DMS114 treated with DMSO at 0.1 percent for 48 hours (cell line): ENCODE data around the gene ERCC1.
A peak's percentile ranks its signal among the peaks of the same experiment; 100 is the strongest.
"Not testable (repeated sequence)": the region's sequence is repeated elsewhere in the genome, so short reads cannot be mapped to it uniquely, and the experiment has no call there.

Experiments used
- DNase-seq: peaks from one replicate; lab custom pipeline; 2025; ENCODE audit not compliant: unreplicated experiment; lab: John Stamatoyannopoulos, UW

The ERCC1 gene

DNA sequence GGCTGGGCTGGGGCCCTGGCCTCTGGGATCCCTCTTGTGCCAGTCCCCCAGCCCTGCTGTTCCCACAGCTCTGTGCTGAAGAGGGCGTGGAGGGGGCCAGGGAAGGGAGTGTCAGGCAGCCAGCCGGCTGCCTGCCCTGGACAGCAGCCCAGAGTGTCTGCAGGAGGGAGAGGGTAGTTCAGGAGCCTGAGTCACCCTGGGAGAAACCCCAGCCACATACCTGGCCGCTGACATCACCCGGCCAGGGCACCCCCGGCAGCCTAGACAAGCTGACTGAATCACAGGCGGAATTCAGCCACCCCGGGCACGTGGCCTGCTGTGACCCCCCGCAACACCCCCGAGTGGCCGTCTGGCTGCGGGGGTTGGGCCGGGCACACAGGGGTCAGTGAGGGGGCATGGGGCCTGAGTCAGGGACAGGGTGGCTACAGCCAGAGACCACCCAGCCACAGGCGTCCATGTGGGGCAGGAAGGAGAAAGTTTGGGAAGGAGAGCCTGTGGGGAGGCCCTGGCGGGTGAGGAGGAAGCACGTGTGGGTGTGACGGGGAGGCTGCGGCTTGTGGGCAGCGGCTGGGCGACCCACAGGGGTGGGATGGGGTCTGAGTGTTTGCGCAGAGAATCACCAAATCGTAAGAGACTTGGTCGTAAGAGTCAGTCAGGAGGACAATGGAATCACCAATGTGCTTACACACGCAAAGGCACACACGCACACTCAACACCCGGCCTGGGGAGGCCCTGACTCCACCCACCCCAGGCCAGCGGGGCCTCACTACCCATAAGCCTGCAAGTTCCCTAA lies 32.2 kb upstream of the ERCC1 start:
- DNase-seq, result no peak

- DNase-seq, result no peak
These were observed 28.2 kb upstream of the ERCC1 start for GRCh38 chr19:45451850-45452387.

GRCh38 chr19:45451131-45451849 lies 27.6 kb upstream of the ERCC1 start:
- no peak for DNase-seq

GRCh38 chr19:45450012-45450333 lies 26.3 kb upstream of the ERCC1 start:
- DNase-seq, result no peak

- DNase-seq, result no peak
These were observed 25.2 kb upstream of the ERCC1 start for GRCh38 chr19:45448887-45449299.

DNA sequence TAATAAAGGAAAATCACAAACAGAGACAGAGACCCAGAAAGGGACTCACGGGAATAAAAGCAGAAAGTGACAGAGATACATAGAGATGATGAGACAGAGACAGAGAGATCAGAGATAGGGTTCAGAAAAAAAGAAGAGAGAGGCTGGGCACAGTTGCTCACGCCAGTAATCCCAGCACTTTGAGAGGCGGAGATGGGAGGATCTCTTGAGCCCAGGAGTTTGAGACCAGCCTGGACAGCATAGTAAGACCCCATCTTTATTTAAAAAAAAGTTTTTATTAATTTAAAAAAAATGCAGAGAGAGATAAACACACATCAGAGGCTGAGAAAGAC lies 24.7 kb upstream of the ERCC1 start:
- no peak for DNase-seq

- DNase-seq, result no peak
These were observed 23.2 kb upstream of the ERCC1 start for GRCh38 chr19:45446944-45447343.

DNA sequence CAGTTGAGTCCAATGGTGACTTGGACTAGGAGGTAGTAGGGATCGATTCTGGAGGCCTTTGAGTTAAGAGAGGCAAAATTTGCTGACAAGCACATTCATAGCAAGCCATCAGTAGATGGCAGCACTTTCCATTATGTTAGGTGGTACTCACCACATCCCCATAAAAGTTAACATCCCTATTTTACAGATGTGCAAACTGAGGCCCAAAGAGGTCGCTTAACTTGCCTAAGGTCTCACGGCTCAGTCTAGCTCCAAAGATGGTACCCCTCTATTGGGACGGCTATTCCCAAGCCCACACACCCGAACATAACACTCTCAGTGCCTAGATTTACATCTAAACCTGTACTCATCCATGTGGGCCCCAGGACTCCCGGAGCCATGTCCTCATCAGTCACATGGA lies 22.6 kb upstream of the ERCC1 start:
- DNase-seq, result peak; percentile 19

DNA sequence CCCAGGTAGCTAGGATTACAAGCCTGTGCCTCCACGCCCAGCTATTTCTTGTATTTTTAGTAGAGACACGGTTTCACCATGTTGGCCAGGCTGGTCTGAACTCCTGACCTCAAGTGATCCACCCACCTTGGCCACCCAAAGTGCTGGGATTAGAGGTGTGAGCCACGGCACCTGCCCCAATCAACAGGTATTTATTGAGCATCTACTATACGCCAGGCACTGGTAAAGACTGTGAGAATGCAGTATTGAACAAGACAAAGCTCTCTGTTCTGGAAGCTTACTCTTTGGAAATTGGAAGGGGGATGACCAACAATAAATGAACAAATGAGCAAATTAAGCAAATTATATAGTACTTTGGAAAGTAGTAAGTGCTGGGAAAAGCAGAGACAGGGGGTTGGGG lies 21.4 kb upstream of the ERCC1 start:
- DNase-seq, result no peak

DNA sequence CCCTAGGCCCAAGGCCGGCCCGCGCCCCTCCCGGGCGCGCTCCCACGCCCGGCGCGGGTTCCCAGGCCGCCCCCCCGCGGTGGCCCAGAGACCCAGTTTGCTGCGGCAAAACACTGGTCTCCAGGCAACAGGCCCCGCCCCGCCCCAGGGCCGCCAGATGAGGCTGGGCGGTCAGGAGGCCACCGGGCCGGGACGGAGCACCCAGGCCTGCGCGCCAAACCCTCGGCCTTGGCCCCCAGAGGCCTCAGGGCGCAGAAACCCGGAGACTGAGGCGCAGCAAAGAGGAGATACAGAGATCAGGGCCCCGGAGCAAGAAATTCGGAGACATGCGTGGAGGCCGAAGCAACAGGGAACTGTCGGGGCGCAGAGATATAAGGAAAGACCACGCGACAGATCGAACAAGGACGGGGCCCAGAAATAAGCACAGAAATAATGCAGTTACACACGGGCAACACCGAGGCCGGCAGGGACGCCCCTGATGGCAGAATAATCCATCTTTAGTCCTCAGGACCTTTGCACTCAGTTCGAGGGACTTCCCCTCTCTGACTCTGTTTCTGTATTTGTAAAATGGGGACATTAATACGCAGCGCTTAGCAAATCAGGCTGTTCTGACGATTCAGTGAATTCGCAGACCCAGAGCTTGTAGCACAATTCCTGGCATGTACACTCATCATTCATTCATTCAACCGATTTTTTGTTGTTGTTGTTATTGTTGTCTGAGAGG lies 20.8 kb upstream of the ERCC1 start:
- no peak for DNase-seq

- peak; percentile 64 for DNase-seq
These were observed 20.0 kb upstream of the ERCC1 start for GRCh38 chr19:45443462-45444317.

DNA sequence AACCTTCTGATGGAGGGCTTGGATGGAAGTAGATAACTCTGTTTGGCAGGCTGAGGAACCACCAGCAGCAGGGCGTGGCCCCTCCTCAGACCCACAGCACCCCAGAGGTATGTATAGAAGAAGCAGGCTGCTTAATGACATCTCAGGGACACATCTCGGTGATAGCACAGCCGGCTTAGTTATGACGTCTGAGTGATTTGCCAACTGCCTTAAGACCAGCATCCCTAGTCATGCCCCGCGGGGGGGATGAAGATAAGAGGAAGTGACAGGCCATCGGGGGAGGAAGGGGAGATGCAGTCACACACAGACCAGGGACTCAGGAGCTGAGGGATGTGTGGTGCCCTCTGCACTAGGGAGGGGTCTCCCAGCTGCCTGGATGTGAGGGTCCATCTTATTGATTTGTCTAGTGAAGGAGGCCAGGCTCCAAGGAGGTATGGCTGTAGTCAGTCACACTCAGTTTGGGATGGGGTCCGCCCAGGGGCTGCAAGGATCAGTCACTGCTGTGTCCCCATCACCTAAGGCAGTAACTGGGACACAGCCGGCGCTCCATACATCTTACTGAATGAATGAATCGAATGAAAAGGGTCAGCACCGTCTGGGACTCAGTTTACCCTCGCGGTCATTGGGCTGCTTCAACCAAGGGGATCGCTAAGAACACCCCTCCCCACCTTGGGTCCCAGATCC lies 19.2 kb upstream of the ERCC1 start:
- DNase-seq, result no peak

- DNase-seq, result no peak
These were observed 18.7 kb upstream of the ERCC1 start for GRCh38 chr19:45442408-45442777.

DNA sequence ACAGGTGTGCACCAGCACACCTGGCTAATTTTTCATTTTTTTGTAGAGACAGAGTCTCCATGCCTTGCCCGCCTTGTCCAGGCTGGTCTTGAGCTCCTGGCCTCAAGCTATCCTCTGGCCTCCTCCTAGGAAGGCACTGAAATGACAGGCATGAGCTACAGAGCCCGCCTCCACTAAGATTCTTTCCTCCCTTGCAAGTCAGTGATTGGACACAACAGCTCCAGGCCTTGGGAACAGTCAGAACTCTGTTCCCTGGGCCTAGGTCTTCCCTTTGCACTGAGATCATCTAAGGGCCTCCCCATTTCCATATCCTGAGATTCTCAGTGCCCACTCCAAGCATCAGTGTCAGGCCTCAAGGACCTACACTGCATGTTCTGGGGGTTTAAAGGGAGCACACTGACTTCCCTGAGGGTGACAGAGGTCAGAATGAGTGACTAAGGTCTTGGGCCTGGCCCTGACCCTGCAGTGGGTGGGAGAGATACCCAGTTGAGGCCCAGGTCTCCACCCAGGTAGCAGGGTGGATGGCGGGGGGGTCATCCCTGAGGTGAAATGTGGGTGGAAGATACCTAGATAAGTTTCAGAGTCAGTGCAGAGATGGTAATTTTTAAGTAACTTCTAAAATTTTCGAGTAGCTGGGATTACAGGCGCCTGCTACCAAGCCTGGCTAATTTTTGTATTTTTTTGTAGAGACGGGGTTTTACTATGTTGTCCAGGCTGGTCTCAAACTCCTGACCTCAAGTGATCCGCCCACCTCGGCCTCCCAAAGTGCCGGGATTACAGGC lies 17.3 kb upstream of the ERCC1 start:
- DNase-seq, result no peak

DNA sequence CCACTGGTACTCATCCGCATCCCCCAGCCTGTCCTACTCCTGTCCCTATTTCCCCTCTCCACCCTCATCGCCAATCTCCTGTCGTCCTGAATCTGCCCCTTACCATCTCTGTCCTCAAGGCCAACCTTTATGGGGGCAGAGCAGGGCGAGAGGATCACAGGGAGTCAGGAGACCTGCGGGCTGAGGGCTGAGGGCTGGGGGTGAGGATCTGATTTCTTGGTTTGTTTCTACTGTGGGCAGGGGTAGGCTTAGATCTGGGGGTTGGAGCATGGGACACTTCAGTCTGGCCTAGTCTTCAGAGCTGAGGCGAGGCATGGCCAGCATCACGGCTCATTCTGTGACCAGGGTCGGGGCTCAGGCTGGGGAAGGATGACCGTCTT lies 16.5 kb upstream of the ERCC1 start:
- DNase-seq, result no peak

DNA sequence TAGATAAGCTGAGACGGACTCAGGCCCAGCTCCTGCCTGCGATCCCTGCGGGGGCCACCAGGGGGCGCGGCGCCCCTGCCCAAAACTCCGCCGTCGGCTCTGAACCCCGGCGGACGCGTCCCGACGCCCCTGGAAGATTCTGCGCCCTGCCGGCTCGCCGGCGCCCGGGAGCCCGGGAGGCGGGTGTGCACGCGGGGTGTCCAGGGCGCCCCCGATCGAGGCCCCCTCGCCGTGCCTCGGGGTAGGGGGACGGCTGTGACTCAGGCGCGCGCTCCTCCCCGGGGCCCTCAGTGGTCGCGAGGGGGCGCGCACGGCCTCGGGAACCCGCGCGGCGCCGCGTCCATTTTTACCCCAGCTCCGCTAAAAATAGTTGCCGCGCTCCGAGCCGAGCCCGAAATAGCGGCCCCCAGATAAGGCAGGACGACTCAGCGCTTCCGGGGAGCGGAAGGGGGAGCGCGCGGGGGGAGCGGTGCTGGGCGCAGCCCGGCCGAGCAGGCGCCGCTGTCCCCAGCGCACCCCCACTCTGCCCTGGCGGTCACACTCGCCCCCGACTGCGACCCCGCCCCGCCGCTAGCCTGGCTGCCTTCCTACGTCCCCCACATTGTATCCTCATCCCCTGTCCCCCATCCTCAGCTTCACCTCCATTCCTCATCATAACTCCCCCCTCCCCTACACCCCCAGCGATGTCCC lies 16.0 kb upstream of the ERCC1 start:
- DNase-seq, result peak; percentile 40

- DNase-seq, result no peak
These were observed 15.5 kb upstream of the ERCC1 start for GRCh38 chr19:45439190-45439568.

DNA sequence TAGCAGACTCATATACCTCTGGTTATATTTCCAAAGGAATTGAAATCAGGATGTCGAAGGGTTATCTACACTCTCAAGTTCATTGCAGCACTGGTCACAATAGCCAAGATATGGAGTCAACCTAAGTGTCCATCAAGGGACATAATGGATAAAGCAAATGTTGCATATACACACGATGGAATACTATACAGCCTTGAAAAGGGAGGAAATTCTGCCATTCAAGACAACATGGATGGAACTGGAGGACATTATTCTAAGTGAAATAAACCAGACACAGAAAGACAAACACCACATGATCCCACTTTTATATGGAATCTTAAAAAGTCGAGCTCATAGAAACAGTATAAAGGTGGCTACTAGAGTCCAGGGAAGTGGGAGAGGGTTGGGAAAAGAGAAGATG lies 13.6 kb upstream of the ERCC1 start:
- DNase-seq, result no peak

DNA sequence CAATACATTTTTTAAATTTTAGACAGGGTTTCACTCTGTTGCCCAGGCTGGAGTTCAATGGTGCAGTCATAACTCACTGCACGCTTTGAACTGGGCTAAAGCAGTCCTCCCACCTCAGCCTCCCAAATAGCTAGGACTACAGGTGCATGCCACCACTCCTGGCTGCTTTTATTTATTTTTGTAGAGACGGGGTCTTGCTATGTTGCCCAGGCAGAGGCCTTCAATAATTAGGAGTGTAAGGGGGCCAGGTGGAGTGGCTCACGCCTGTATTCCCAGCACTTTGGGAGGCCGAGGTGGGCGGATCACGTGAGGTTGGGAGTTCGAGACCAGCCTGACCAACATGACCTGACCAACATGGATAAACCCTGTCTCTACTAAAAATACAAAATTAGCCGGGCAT lies 8.8 kb upstream of the ERCC1 start:
- DNase-seq, result not testable (repeated sequence)
